SU-DHL-6 (cell line): Measurements from ENCODE around the gene NCMAP.

Experiments
- CTCF ChIP-seq: fragments of 200-600 bp; sonication (generic); IDR thresholded peaks from one replicate; pipeline ENCODE4 v1.5.1; 2017; ENCODE audit warnings: antibody characterized with exemption, mild to moderate bottlenecking, low read length, moderate library complexity; ENCODE audit not compliant: insufficient read depth, poor library complexity, severe bottlenecking
- EZH2phosphoT487 ChIP-seq: fragments of 200-600 bp; sonication (generic), shearing (Covaris generic); conservative IDR thresholded peaks from 2 replicates; pipeline ENCODE4 v1.6.1; 2018; ENCODE audit warnings: mild to moderate bottlenecking, antibody characterized with exemption, low read length, moderate library complexity, mixed read lengths

GRCh38 chr1:24513706-24514105, 42.2 kb upstream of the NCMAP start:
- TF ChIP-seq EZH2phosphoT487 (no peak), CTCF (no peak)
